Subcutaneous abdominal adipose tissue (tissue), 5 donors: ENCODE measurements around the gene POC1B.

Experiments used
- H3K27ac ChIP-seq: one replicate; pipeline ENCODE4 v1.7.0; 2013; ENCODE audit warnings: low read depth, mild to moderate bottlenecking, inconsistent platforms, low read length, moderate library complexity
- H3K27me3 ChIP-seq, 5 donors: one replicate each; pipeline ENCODE4 v1.7.0; 2013; ENCODE audit warnings: low read length in 5 of 5, inconsistent platforms in 1 of 5; ENCODE audit not compliant: control insufficient read depth in 5 of 5, insufficient read depth in 4 of 5
- H3K36me3 ChIP-seq, 5 donors: one replicate each; pipeline ENCODE4 v1.7.0; 2013; ENCODE audit warnings: low read length in 5 of 5; ENCODE audit not compliant: control insufficient read depth in 5 of 5, insufficient read depth in 5 of 5
- H3K4me1 ChIP-seq, 5 donors: one replicate each; pipeline ENCODE4 v1.7.0; 2013; ENCODE audit warnings: low read length in 5 of 5, mild to moderate bottlenecking in 3 of 5, moderate library complexity in 1 of 5; ENCODE audit not compliant: control insufficient read depth in 5 of 5, insufficient read depth in 5 of 5
- H3K4me3 ChIP-seq, 5 donors: one replicate each; pipeline ENCODE4 v1.7.0; 2013; ENCODE audit warnings: low read length in 5 of 5, low read depth in 1 of 5
- H3K9ac ChIP-seq, 5 donors: one replicate each; pipeline ENCODE4 v1.7.0; 2013; ENCODE audit warnings: low read length in 5 of 5, mild to moderate bottlenecking in 4 of 5, moderate library complexity in 3 of 5
- H3K9me3 ChIP-seq, 5 donors: one replicate each; pipeline ENCODE4 v1.7.0; 2013; ENCODE audit warnings: low read length in 5 of 5; ENCODE audit not compliant: control insufficient read depth in 5 of 5
- donor health status: healthy.
- donor health status: healthy.
- donor health status: healthy.
- donor health status: healthy.
- donor health status: healthy.

POC1B gene

DNA sequence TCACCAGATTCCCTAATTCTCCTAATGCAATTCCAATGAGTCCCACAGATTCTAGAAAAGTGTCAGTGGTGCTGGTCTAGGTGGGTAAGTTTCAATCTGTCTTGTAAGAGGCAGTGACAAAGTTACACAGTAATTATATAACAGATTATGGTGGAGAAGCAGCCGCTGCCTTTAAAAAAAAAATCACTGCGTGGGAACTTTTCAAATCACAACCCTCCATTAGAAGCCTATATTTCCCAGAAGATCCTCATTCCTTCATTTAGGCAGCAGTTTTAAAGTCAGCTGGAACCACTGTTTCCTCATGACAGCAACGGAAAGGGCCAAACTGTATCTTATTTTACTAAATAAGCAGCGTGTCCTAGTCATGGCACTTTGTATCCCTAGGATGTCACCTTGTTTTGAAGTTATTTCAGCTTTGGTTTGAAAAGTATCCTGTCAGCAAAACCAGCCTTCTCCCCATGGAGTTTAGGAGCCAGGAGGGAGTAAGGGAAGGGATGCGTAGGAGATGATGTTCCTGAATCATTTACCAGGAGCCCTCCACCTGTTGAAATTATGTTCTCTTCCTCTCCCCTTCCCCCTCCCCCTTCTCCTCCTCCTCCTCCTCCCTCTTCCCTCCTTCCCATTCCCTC, 145.9 kb downstream of the POC1B start:
- Histone ChIP-seq H3K27ac (no peak overlapping the region), H3K27me3 (no peaks in the 10 kb centered on the region), H3K9me3 (no peaks in the 10 kb centered on the region), H3K4me3 (no peak overlapping the region), H3K36me3 (no peaks in the 10 kb centered on the region), H3K4me1 (peaks cover 12 to 25% (median 20%) of the 10 kb centered on the region in 5 donors), H3K9ac (no peak overlapping the region)

- H3K27me3 ChIP-seq, result no peaks in the 10 kb centered on the region
- no peak overlapping the region for H3K27ac ChIP-seq
- no peaks in the 10 kb centered on the region for H3K36me3 ChIP-seq
- H3K9me3 ChIP-seq, result no peaks in the 10 kb centered on the region
- H3K9ac ChIP-seq, result no peak overlapping the region
- H3K4me1 ChIP-seq, result peaks cover 8 to 22% (median 16%) of the 10 kb centered on the region in 5 donors
- no peak overlapping the region for H3K4me3 ChIP-seq
These were observed 146.6 kb downstream of the POC1B start for GRCh38 chr12:89379148-89379838.

DNA sequence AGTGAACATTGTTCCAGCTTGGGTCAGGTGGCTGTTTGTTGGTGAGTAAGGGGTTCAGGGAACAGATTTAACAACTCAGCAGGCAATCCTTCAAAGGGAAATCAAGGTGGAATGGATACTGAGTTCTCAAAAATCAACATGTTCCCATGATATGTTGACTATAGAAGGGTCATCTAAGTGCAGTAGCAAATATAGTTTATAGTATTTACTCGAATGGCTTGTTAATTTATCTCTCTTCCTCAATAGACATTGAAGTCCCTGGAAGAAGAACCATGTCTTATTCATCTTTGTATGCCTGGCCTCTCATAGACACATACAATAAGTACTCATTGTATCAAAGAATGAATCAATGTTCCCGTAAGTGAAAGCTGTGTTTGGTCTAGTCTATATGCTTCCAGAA, 149.0 kb downstream of the POC1B start:
- H3K9me3 ChIP-seq, result no peaks in the 10 kb centered on the region
- no peak overlapping the region for H3K27ac ChIP-seq
- H3K9ac ChIP-seq, result no peak overlapping the region
- H3K36me3 ChIP-seq, result no peaks in the 10 kb centered on the region
- peaks cover 0 to 9% (median 5%) of the 10 kb centered on the region in 5 donors for H3K4me1 ChIP-seq
- no peak overlapping the region for H3K4me3 ChIP-seq
- no peaks in the 10 kb centered on the region for H3K27me3 ChIP-seq

DNA sequence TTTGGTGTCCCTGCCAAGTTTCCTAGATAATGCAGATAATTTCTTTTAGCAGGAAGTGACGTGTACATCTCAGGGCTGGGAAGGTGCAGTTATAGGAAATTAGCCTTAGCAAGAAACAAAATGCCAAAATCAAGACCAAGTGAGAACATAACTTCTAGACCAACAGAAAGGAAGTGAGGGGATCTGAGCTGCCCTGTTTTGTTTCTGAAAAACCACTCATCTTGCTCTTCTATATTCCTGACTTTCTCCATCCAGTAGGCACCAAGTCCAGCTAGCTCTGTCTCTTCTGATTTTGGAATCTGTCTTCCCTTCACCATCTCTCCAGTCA, 149.7 kb downstream of the POC1B start:
- H3K4me1 ChIP-seq, result peaks cover 0 to 9% (median 5%) of the 10 kb centered on the region in 5 donors
- no peak overlapping the region for H3K27ac ChIP-seq
- no peaks in the 10 kb centered on the region for H3K27me3 ChIP-seq
- no peaks in the 10 kb centered on the region for H3K9me3 ChIP-seq
- no peak overlapping the region for H3K4me3 ChIP-seq
- no peak overlapping the region for H3K9ac ChIP-seq
- no peaks in the 10 kb centered on the region for H3K36me3 ChIP-seq

- H3K4me1 ChIP-seq, result peaks cover 0 to 9% (median 5%) of the 10 kb centered on the region in 5 donors
- no peaks in the 10 kb centered on the region for H3K9me3 ChIP-seq
- no peak overlapping the region for H3K9ac ChIP-seq
- H3K4me3 ChIP-seq, result no peak overlapping the region
- H3K27ac ChIP-seq, result no peak overlapping the region
- H3K36me3 ChIP-seq, result no peaks in the 10 kb centered on the region
- no peaks in the 10 kb centered on the region for H3K27me3 ChIP-seq
These were observed 151.9 kb downstream of the POC1B start for GRCh38 chr12:89373763-89374572.

DNA sequence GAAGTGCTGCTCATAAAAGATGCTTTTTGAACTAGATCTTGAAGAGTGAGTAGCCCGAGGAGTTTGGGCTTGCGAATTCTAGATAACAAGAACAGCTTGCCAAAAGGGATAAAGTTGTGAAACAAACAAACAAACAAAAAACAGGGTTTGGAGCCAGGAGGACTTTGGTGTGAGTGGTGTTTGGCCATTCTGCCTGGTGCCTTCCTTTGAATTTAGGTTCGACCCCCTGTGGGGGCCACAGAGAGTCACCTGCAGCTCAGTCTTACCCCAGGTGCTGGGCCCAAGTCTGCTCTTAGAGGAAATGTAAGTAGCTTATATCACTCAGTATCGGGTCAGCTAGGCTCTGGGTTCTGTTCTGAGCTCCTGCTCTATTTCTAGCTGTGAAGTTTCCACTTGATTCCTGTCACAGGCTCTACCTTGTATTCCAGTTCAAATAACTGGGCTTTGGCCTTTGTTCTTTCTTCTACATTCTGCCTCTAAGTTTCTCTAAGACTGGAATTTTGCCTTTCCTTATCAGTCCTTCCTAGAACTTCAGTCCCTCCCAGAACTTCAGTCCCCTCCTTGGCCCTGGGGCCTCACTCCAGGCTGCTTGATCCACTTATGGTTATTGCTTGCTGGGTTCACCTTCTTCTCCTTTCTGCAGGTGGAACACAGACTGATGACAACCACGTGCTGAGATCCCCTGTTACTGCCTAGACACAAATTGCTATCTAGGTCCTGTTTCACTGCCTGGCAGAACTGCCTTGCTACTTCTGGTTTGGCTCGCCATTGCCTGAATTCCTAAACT, 153.1 kb downstream of the POC1B start:
- H3K4me3 ChIP-seq, result no peak overlapping the region
- H3K27ac ChIP-seq, result no peak overlapping the region

DNA sequence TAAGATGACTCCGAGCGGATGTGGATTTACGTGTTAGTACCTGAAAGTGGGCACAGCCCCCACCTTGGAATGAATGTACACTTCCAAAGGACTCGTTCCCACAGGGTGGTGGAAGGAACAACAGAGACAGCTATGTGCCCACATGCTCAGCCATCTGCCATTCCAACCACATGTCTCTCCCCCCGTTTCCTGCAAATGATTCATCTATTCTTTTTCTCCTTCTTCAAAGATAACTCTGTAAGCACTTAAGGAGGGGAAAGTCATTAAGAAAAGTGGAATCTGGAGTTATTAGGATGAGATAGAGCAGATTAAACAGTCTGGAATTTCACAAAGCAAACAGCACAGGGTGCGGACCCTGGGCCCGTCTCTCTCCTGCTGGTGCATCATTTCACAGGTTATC, 155.0 kb downstream of the POC1B start:
- Histone ChIP-seq H3K4me3 (no peak overlapping the region), H3K36me3 (peaks cover 0 to 3% (median 0%) of the 10 kb centered on the region in 5 donors), H3K4me1 (peaks cover 0 to 9% (median 5%) of the 10 kb centered on the region in 5 donors), H3K9me3 (no peaks in the 10 kb centered on the region), H3K27ac (no peak overlapping the region), H3K27me3 (no peaks in the 10 kb centered on the region), H3K9ac (no peak overlapping the region)

More for the DNA sequence above, 153.1 kb downstream of the POC1B start:
- H3K36me3 ChIP-seq, result peaks cover 0 to 3% (median 0%) of the 10 kb centered on the region in 5 donors
- no peaks in the 10 kb centered on the region for H3K27me3 ChIP-seq
- H3K4me1 ChIP-seq, result peaks cover 0 to 9% (median 5%) of the 10 kb centered on the region in 5 donors
- no peaks in the 10 kb centered on the region for H3K9me3 ChIP-seq
- no peak overlapping the region for H3K9ac ChIP-seq

GRCh38 chr12:89370421-89370831, 155.4 kb downstream of the POC1B start:
- H3K27ac ChIP-seq, result no peak overlapping the region
- H3K9ac ChIP-seq, result no peak overlapping the region
- H3K4me3 ChIP-seq, result no peak overlapping the region
- H3K9me3 ChIP-seq, result no peaks in the 10 kb centered on the region
- peaks cover 0 to 9% (median 5%) of the 10 kb centered on the region in 5 donors for H3K4me1 ChIP-seq
- H3K27me3 ChIP-seq, result no peaks in the 10 kb centered on the region
- peaks cover 0 to 3% (median 0%) of the 10 kb centered on the region in 5 donors for H3K36me3 ChIP-seq
